Jurkat, Clone E6-1 (cell line): ENCODE measurements around the gene MAPKAP1.

Experiments
- DNase-seq: peaks from one replicate; pipeline ENCODE4 v3.0.0-alpha.2; 2011; ENCODE audit warnings: low read depth, low spot score
- H3K4me3 ChIP-seq: 2 replicates; pipeline ENCODE4 v1.5.1; 2011; ENCODE audit warnings: mild to moderate bottlenecking, low read length, control low read depth, moderate library complexity

Gene MAPKAP1

GRCh38 chr9:125460883-125461635 is 245.9 kb downstream of the MAPKAP1 start:
- no peak for DNase-seq
- H3K4me3 ChIP-seq = no peak overlapping the region

DNA sequence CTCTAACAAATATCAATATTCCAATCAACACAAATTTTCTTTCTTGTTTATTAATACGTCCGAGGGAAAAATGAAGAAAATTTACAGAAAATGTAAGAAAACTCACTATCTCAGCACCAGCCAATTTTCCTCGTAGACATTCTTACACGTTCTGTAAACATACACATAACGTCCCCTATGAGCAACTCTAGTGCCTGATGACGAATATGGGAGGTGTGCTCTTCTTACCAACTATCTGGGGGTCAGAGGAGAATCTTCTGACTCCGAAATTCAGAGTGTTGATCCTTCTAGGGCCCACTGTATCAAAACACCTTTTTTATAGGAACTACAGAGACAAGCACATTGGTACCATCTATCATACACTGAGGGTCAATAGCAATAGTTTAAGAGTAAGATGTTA is 246.7 kb downstream of the MAPKAP1 start:
- H3K4me3 ChIP-seq = no peak overlapping the region

DNA sequence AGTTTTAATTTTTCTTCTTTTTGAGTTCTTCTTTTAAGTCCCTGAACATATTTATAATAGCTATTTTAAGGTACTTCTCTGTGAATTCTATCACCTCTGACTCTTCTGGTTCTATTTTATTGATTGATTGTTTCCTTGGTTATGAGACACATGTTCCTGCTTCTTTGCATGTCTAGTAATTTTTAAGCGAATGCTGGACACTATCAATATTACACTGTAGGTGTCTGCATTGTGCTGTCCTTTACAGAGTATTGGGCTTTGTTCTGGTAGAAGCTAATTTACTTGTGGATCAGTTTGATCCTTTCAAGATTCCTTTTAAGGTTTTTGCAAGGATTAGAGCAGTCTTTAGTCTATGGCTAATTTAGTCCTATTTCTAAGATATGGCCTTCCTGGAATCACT is 249.7 kb downstream of the MAPKAP1 start:
- no peak for DNase-seq

More for the DNA sequence above, 246.7 kb downstream of the MAPKAP1 start:
- no peak for DNase-seq

GRCh38 chr9:125455876-125456275 is 251.1 kb downstream of the MAPKAP1 start:
- no peak overlapping the region for H3K4me3 ChIP-seq
- DNase-seq = no peak

More for the DNA sequence above, 249.7 kb downstream of the MAPKAP1 start:
- H3K4me3 ChIP-seq = no peak overlapping the region

DNA sequence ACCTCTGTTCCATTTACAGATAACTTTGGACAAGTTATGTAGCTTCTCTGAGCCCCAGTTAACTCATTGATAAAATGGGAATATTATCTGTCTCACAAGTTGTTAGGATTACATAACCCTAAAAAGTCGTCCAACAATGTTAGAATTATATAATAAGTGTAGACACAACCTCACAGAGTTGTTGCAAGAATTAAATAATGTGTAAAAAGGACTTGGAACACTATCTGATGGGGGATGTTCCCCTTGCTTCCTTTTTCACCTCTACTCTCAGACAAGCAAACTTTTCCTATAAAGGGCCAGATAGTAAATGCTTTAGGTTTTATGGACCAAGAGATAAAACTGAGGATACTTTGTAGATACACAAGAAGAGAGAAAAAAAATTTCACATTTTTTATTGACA is 251.9 kb downstream of the MAPKAP1 start:
- H3K4me3 ChIP-seq = no peak overlapping the region
- no peak for DNase-seq

DNA sequence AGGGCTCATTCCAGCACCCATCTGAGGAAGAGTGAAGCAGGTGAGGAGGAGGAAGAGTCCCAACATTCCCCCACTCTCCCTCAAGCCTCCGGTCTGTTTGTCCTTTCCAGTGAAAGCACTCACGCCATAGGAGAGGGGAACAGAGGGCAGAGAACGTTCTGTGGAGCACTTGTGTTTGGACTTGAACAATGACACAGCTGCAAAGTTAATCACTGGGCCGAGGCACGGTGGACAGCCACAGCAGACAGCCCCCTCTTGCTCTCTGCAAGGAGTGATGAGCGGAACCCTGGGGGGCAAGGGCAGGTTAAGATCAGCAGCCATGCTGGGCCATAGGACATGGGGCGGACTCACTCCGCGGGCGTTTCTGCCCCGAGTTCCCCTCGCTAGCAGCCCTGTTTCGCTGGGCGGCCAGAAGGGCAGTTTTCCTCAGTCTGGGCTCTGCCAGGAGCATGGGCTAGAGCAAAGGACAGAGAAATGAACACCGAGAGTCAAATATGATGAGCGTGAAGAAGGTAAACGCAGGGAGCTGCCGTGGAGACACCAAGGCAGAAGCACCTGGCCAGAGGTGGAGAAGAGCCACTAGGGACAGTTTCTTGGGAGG is 259.7 kb downstream of the MAPKAP1 start:
- H3K4me3 ChIP-seq = no peak overlapping the region
- no peak for DNase-seq

GRCh38 chr9:125446561-125447094 is 260.4 kb downstream of the MAPKAP1 start:
- peak; percentile 86 for DNase-seq
- H3K4me3 ChIP-seq = no peak overlapping the region

DNA sequence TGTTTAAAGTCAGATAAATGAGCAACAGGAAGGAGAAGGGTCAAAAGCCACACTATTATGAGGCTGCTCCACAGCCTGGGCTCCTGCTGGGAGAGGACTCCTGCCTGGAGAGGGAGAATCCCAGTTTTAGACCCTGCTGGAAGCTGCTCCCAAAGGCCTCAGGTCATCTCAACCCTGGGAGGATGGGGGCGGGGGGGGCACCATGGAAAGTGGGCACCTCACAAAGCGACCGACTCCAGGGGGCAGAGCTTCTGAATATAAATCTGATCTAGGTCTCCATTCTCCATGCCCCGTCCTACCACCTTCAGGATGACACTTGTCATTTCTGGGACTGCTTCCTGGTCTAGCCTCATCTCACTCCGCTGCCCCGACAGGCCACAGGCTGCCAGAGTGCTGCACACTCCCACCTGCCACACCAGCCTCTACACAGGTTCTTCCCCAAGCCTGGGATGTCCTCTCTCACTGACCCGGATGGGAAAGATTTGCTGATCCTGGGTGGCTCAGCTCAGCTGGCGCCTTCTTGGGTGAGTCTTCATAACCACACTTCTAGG is 262.0 kb downstream of the MAPKAP1 start:
- H3K4me3 ChIP-seq = no peak overlapping the region
- no peak for DNase-seq

- no peak for DNase-seq
These were observed 262.8 kb downstream of the MAPKAP1 start for GRCh38 chr9:125444166-125444565.

GRCh38 chr9:125443367-125443766 is 263.6 kb downstream of the MAPKAP1 start:
- DNase-seq = no peak
- H3K4me3 ChIP-seq = no peak overlapping the region

More at GRCh38 chr9:125444166-125444565, 262.8 kb downstream of the MAPKAP1 start:
- H3K4me3 ChIP-seq = no peak overlapping the region

GRCh38 chr9:125442452-125442851 is 264.6 kb downstream of the MAPKAP1 start:
- H3K4me3 ChIP-seq = no peak overlapping the region
- DNase-seq = no peak

DNA sequence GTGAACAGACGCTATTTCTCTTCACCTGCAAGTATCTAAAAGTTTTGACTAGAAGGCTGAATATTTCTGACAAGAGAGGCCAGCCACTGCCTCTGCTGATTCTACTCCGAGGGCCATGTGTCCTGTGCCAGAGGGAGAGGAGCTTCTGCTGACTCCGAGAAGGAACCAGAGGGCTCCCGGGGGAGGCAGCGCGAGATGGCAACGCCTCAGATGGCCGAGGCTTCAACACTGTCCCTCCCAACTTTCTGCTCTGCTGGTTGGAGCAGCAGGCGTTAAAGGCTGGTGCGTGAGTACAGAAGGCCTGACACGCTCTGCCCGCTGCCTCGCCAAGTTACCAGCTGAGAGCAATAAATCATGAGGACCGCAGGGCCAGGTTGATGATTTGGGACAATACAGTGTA is 266.6 kb downstream of the MAPKAP1 start:
- DNase-seq = no peak
- H3K4me3 ChIP-seq = no peak overlapping the region

DNA sequence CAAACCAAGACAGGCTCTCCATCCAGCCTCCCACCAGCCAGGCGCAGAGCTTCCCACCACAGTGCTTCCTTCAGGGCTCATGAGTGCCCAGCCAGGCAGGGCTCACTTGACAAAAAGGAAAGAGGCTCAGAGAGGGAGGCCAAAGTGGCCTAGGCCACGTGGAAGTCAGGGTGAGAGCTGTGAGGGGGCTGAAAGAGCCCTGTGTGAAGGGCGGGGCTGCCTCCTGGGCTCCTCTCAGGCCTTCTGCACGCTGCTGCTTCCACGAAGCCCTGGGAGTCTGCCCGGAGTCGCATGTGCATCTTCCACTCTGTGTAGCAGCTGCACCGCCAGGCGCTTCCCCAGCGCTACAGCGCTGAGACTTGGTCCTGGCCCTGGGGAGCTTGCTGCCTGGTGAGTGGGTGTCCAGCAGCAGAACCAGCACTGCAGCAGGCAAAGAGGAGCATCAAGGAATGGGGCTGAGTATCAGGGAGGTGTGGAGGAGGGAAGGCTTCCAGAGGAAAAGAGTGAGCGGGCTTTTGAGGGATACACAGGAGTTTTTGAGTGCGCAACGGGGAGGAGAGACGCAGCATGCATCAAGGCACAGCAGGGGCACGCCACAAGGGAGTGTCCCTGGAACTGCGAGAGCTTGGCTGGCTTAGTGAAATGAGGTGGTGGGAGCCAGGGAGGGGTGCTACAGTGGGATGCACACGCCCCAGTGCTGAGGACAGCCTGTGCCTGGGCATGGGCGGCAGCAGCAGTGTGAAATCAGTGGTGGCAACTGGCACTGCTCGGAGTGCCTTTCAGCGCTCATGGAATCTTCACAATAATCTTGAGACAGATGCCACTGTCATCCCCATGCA is 267.4 kb downstream of the MAPKAP1 start:
- DNase-seq = no peak
- H3K4me3 ChIP-seq = no peak overlapping the region

- DNase-seq = no peak
- no peak overlapping the region for H3K4me3 ChIP-seq
These were observed 268.2 kb downstream of the MAPKAP1 start for GRCh38 chr9:125438506-125439433.

GRCh38 chr9:125437771-125438221 is 269.2 kb downstream of the MAPKAP1 start:
- H3K4me3 ChIP-seq = no peak overlapping the region
- no peak for DNase-seq

GRCh38 chr9:125436613-125437443 is 270.2 kb downstream of the MAPKAP1 start:
- no peak overlapping the region for H3K4me3 ChIP-seq
- no peak for DNase-seq

DNA sequence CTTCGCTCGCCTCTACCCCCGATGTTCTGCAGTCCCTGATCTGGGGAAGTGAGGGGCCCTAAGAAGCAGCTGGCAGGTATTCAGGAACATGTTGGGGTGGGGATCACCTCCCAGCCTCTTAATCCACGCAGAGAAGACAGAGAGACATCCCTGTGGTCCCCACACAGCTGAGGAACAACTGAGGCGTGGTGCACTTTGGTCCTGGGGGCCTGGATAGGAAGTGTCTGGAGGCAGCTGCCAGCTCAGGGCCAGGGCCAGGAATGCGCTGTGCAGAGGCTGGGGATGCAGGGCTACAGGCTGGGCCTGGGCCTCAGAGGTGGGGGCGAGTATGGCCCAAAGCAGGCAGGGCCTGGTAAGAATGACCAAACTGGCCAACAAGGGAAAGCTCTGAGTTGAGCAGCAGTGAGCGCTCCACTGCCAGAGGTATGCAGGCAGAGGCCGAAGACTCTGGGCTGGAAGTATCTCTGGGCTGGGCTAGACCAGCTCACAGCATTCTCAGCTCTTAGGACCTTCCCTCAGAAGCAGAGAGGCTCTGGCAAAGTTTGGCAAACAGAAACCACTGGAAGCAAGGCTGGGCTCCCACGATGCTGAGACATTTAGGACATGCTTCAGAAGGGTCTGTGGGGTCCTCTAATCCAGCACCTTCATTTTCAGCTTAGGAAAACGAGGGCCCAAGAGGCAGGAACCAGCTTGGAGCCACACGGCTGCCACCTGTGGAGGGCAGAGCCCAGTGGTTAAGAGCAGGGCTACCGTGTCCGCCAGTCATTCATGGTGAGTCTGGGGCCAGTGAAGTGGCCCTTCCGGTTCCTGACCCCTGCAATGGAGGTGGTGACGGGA is 271.0 kb downstream of the MAPKAP1 start:
- no peak for DNase-seq
- H3K4me3 ChIP-seq = no peak overlapping the region
